Measurements from ENCODE around the gene REXO1. TPM values are rescaled to one million over a fixed set of nuclear protein-coding genes. Genes with fewer than 3 reads are reported as not detected.
A peak's percentile ranks its signal among the peaks of the same experiment; 100 is the strongest.

REXO1 gene
- total RNA-seq, 3 donors from 2014 or later (not counting 1 experiment from before 2014, with no cell fraction given) = 90.7 to 91.7 (median 91.5) TPM

- Mint-ChIP-seq H3K36me3 (no peaks in the 10 kb centered on the region), H3K4me1 (peaks cover 7 to 25% of the 10 kb centered on the region in 2 donors), H3K27me3 (ENCODE audit: low read depth in 2 of 2) (no peaks in the 10 kb centered on the region), H3K27ac (peak overlapping the region; percentile 81 to 84), H3K4me3 (peak overlapping the region; percentile 90), H3K9me3 (no peaks in the 10 kb centered on the region)
- Histone ChIP-seq H3K4me3 (ENCODE audit: low read length) (peak overlapping the region; percentile 48), H3K4me1 (ENCODE audit: control insufficient read depth, insufficient read depth, low read length) (peaks cover 22% of the 10 kb centered on the region), H3K9me3 (ENCODE audit: control insufficient read depth, insufficient read depth, low read length) (no peaks in the 10 kb centered on the region), H3K27me3 (ENCODE audit: control insufficient read depth, insufficient read depth, low read length) (no peaks in the 10 kb centered on the region), H3K27ac (ENCODE audit: low read length) (no peak overlapping the region), H3K36me3 (ENCODE audit: control insufficient read depth, insufficient read depth, low read length) (peaks cover 25% of the 10 kb centered on the region)
- TF ChIP-seq CTCF (IDR thresholded peaks at IDR 0.05) = no peak
- intact Hi-C loops (cut with micrococcal nuclease) = no loop called here
- WGBS (ENCODE audit: insufficient coverage) = 66% methylated on average over 21 of the region's 21 CpGs
- DNase-seq (no peak), ATAC-seq (no peak)
These were observed 34.8 kb downstream of the REXO1 start for GRCh38 chr19:1813192-1814182.

GRCh38 chr19:1812426-1813191 lies 35.7 kb downstream of the REXO1 start:
- peak; percentile 40 for TF ChIP-seq CTCF (IDR thresholded peaks at IDR 0.05)
- peak overlapping the region; percentile 90 for H3K4me3 Mint-ChIP-seq
- peaks cover 7 to 25% of the 10 kb centered on the region in 2 donors for H3K4me1 Mint-ChIP-seq
- Histone ChIP-seq H3K9me3 (ENCODE audit: control insufficient read depth, insufficient read depth, low read length) (no peaks in the 10 kb centered on the region), H3K27ac (ENCODE audit: low read length) (peak overlapping the region; percentile 53), H3K4me3 (ENCODE audit: low read length) (peak overlapping the region; percentile 48), H3K36me3 (ENCODE audit: control insufficient read depth, insufficient read depth, low read length) (peaks cover 16% of the 10 kb centered on the region), H3K4me1 (ENCODE audit: control insufficient read depth, insufficient read depth, low read length) (peaks cover 22% of the 10 kb centered on the region), H3K27me3 (ENCODE audit: control insufficient read depth, insufficient read depth, low read length) (no peaks in the 10 kb centered on the region)
- H3K36me3 Mint-ChIP-seq = no peaks in the 10 kb centered on the region
- no peaks in the 10 kb centered on the region for H3K9me3 Mint-ChIP-seq
- DNase-seq (peak; percentile 76 to 90), ATAC-seq (peak; percentile 65 to 82 (median 71))
- intact Hi-C loops (cut with micrococcal nuclease) = no loop called here
- peak overlapping the region; percentile 81 to 84 for H3K27ac Mint-ChIP-seq
- WGBS (ENCODE audit: insufficient coverage) = under 1% methylated on average over 47 of the region's 47 CpGs
- no peaks in the 10 kb centered on the region for H3K27me3 Mint-ChIP-seq (ENCODE audit: low read depth in 2 of 2)

- Mint-ChIP-seq H3K9me3 (no peaks in the 10 kb centered on the region), H3K36me3 (no peaks in the 10 kb centered on the region), H3K4me3 (peak within 1 kb of the TSS; percentile 90), H3K27ac (peak within 1 kb of the TSS; percentile 81 to 84), H3K27me3 (ENCODE audit: low read depth in 2 of 2) (no peaks in the 10 kb centered on the region), H3K4me1 (peaks cover 7 to 25% of the 10 kb centered on the region in 2 donors)
- WGBS (ENCODE audit: insufficient coverage) = under 1% methylated on average over 44 of the region's 48 CpGs
- intact Hi-C loops (cut with micrococcal nuclease) = no loop called here
- H3K4me3 ChIP-seq (ENCODE audit: low read length) = peak within 1 kb of the TSS; percentile 48
- no peak for DNase-seq
- peaks cover 10% of the 10 kb centered on the region for H3K36me3 ChIP-seq (ENCODE audit: control insufficient read depth, insufficient read depth, low read length)
- peaks cover 22% of the 10 kb centered on the region for H3K4me1 ChIP-seq (ENCODE audit: control insufficient read depth, insufficient read depth, low read length)
- H3K27me3 ChIP-seq (ENCODE audit: control insufficient read depth, insufficient read depth, low read length) = no peaks in the 10 kb centered on the region
- peak within 1 kb of the TSS; percentile 53 for H3K27ac ChIP-seq (ENCODE audit: low read length)
- peak; percentile 85 to 93 (median 87) for ATAC-seq
- TF ChIP-seq CTCF (IDR thresholded peaks at IDR 0.05) = peak; percentile 23
- H3K9me3 ChIP-seq (ENCODE audit: control insufficient read depth, insufficient read depth, low read length) = no peaks in the 10 kb centered on the region
These were observed 36.3 kb downstream of the REXO1 start, which contains the start of gene ATP8B3 for GRCh38 chr19:1811942-1812425. Gene ATP8B3, minus strand, starts transcription at chr19:1812276. Its CDS starts 540 bp downstream, at chr19:1811736.
